GM18873 (cell line): ENCODE data around the gene PAN3.
"Not testable (repeated sequence)": the region's sequence is repeated elsewhere in the genome, so short reads cannot be mapped to it uniquely, and the experiment has no call there.

ENCODE experiments used
- ATAC-seq: cut with Tn5 transposase; IDR thresholded peaks from one replicate; pipeline ENCODE4 v1.9.1; 2021; ENCODE audit warnings: mild to moderate bottlenecking, moderate library complexity, moderate number of reproducible peaks; ENCODE audit not compliant: unreplicated experiment, low FRiP score

The PAN3 gene

GRCh38 chr13:28138012-28138755, at the start of gene PAN3:
TSS of gene PAN3 (plus strand) at chr13:28138545. CDS start at chr13:28138658, 113 bp downstream.
- peak; percentile 47 for ATAC-seq

- no peak for ATAC-seq
These were observed 49.3 kb upstream of the PAN3 start for GRCh38 chr13:28089065-28089464.

GRCh38 chr13:28092431-28092830, 45.9 kb upstream of the PAN3 start:
- ATAC-seq: no peak

- ATAC-seq: no peak
These were observed 44.5 kb upstream of the PAN3 start for GRCh38 chr13:28093881-28094280.

GRCh38 chr13:28094306-28094705, 44.0 kb upstream of the PAN3 start:
- no peak for ATAC-seq

GRCh38 chr13:28097503-28097902, 40.8 kb upstream of the PAN3 start:
- no peak for ATAC-seq

- no peak for ATAC-seq
These were observed 38.8 kb upstream of the PAN3 start for GRCh38 chr13:28099396-28100149.

GRCh38 chr13:28100150-28101121, 37.9 kb upstream of the PAN3 start, which contains the start of gene FLT3:
TSS of gene FLT3 (minus strand) at chr13:28100576. CDS start at chr13:28100510, 66 bp downstream.
- ATAC-seq: peak; percentile 81

GRCh38 chr13:28101886-28102285, 36.5 kb upstream of the PAN3 start:
- ATAC-seq: not testable (repeated sequence)

GRCh38 chr13:28106976-28107375, 31.4 kb upstream of the PAN3 start:
- ATAC-seq: no peak

GRCh38 chr13:28110414-28110813, 27.9 kb upstream of the PAN3 start:
- ATAC-seq: no peak

GRCh38 chr13:28116736-28117135, 21.6 kb upstream of the PAN3 start:
- ATAC-seq: no peak

GRCh38 chr13:28117689-28118377, 20.5 kb upstream of the PAN3 start:
- no peak for ATAC-seq

- no peak for ATAC-seq
These were observed 18.0 kb upstream of the PAN3 start for GRCh38 chr13:28120317-28120716.

- ATAC-seq: no peak
These were observed 17.1 kb upstream of the PAN3 start for GRCh38 chr13:28121224-28121623.

- no peak for ATAC-seq
These were observed 10.3 kb upstream of the PAN3 start for GRCh38 chr13:28128030-28128429.

- no peak for ATAC-seq
These were observed 9.4 kb upstream of the PAN3 start for GRCh38 chr13:28128926-28129325.

GRCh38 chr13:28129911-28130693, 8.2 kb upstream of the PAN3 start:
- no peak for ATAC-seq

- no peak for ATAC-seq
These were observed 6.7 kb upstream of the PAN3 start for GRCh38 chr13:28131646-28132045.
